ENCODE data around the gene MAPRE2.

GRCh38 chr18:35182151-35182550 lies 140.9 kb downstream of the MAPRE2 start:
- TF ChIP-seq, protein P1, sequence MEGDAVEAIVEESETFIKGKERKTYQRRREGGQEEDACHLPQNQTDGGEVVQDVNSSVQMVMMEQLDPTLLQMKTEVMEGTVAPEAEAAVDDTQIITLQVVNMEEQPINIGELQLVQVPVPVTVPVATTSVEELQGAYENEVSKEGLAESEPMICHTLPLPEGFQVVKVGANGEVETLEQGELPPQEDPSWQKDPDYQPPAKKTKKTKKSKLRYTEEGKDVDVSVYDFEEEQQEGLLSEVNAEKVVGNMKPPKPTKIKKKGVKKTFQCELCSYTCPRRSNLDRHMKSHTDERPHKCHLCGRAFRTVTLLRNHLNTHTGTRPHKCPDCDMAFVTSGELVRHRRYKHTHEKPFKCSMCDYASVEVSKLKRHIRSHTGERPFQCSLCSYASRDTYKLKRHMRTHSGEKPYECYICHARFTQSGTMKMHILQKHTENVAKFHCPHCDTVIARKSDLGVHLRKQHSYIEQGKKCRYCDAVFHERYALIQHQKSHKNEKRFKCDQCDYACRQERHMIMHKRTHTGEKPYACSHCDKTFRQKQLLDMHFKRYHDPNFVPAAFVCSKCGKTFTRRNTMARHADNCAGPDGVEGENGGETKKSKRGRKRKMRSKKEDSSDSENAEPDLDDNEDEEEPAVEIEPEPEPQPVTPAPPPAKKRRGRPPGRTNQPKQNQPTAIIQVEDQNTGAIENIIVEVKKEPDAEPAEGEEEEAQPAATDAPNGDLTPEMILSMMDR (IDR thresholded peaks at IDR 0.05; ENCODE audit: insufficient read depth, low read length, poor library complexity, severe bottlenecking) = no peak
- TF ChIP-seq EZH2phosphoT487 (conservative IDR thresholded peaks at IDR 0.05; ENCODE audit: low read length) = no peak

Data from SU-DHL-6 (cell line).